ENCODE measurements around the gene ICA1.

GRCh38 chr7:8109196-8110022 lies 152.6 kb downstream of the ICA1 start:
- no peak for TF ChIP-seq POLR2A (IDR thresholded peaks at IDR 0.05)
- no peak for TF ChIP-seq CTCF (IDR thresholded peaks at IDR 0.05 in 4 of 5, conservative IDR thresholded peaks at IDR 0.05 in 1 of 5)

Data from gastrocnemius medialis (tissue), 4 donors.